Naive thymus-derived CD4-positive, alpha-beta T cell (primary cell): Measurements from ENCODE around the gene WNT7B. TPM values are rescaled to one million over a fixed set of nuclear protein-coding genes. Genes with fewer than 3 reads are reported as not detected.

Experiments
- ATAC-seq: fragments of 150-1000 bp; cut with Tn5 transposase; 2 replicates; pipeline ENCODE4 v1.10.0; 2021; ENCODE audit warnings: mild to moderate bottlenecking, moderate library complexity
- CTCF ChIA-PET: fragments of 350-600 bp; sonication (Branson Sonifier 250); formaldehyde crosslinking; loops from one replicate; lab custom pipeline; 2021; ENCODE audit warnings: antibody characterized with exemption; lab: Charles Lee
- POLR2A ChIA-PET: fragments of 350-600 bp; sonication (Branson Sonifier 250); formaldehyde crosslinking; loops from one replicate; lab custom pipeline; 2021; ENCODE audit warnings: antibody characterized with exemption, inconsistent platforms; lab: Charles Lee
- DNase-seq, 9 donors: peaks; one replicate each; pipeline versions ENCODE4 v3.0.0 to v3.0.0-alpha.2; 2020 to 2022; ENCODE audit warnings: mixed read lengths in 1 of 9
- H3K27ac ChIP-seq: one replicate; pipeline ENCODE4 v1.7.0; 2013; ENCODE audit warnings: mild to moderate bottlenecking, low read depth, low read length, moderate library complexity
- H3K27me3 ChIP-seq, 2 donors: one replicate each; pipeline ENCODE4 v1.7.0; 2013; ENCODE audit warnings: low read length in 2 of 2, mild to moderate bottlenecking in 2 of 2, moderate library complexity in 2 of 2; ENCODE audit not compliant: control insufficient read depth in 2 of 2, insufficient read depth in 2 of 2
- H3K36me3 ChIP-seq, 3 experiments: 1 replicate in 2 of 3; 2 replicates in 1 of 3; pipeline ENCODE4 v1.7.0; 2013; ENCODE audit warnings: low read length in 3 of 3, mild to moderate bottlenecking in 3 of 3, moderate library complexity in 1 of 3; ENCODE audit not compliant: insufficient read depth in 3 of 3, control insufficient read depth in 2 of 3
- H3K4me1 ChIP-seq, 2 donors: one replicate each; pipeline ENCODE4 v1.7.0; 2013; ENCODE audit warnings: low read length in 2 of 2, mild to moderate bottlenecking in 2 of 2, moderate library complexity in 1 of 2; ENCODE audit not compliant: control insufficient read depth in 2 of 2, insufficient read depth in 2 of 2
- H3K4me3 ChIP-seq: 2 replicates; pipeline ENCODE4 v1.7.0; 2013; ENCODE audit warnings: mild to moderate bottlenecking, low read length
- H3K9me3 ChIP-seq, 3 experiments: 1 replicate in 2 of 3; 2 replicates in 1 of 3; pipeline ENCODE4 v1.7.0; 2013; ENCODE audit warnings: low read length in 3 of 3; ENCODE audit not compliant: control insufficient read depth in 2 of 3
- H3K27ac Mint-ChIP-seq, 9 donors: one replicate each; pipeline ENCODE4 v1.8.0; 2020 to 2022; ENCODE audit warnings: mixed read lengths in 9 of 9, mild to moderate bottlenecking in 8 of 9, moderate library complexity in 5 of 9, inconsistent platforms in 2 of 9
- H3K27me3 Mint-ChIP-seq, 5 donors: one replicate each; pipeline ENCODE4 v1.8.0; 2021 to 2022; ENCODE audit warnings: mixed read lengths in 5 of 5, mild to moderate bottlenecking in 1 of 5
- H3K36me3 Mint-ChIP-seq, 5 donors: one replicate each; pipeline ENCODE4 v1.8.0; 2020 to 2022; ENCODE audit warnings: mixed read lengths in 5 of 5, mild to moderate bottlenecking in 3 of 5, inconsistent platforms in 1 of 5
- H3K4me1 Mint-ChIP-seq, 7 donors: one replicate each; pipeline ENCODE4 v1.8.0; 2020 to 2022; ENCODE audit warnings: mixed read lengths in 7 of 7, mild to moderate bottlenecking in 3 of 7, inconsistent platforms in 1 of 7
- H3K4me3 Mint-ChIP-seq, 10 donors: one replicate each; pipeline ENCODE4 v1.8.0; 2020 to 2022; ENCODE audit warnings: mild to moderate bottlenecking in 10 of 10, mixed read lengths in 10 of 10, moderate library complexity in 6 of 10, inconsistent platforms in 2 of 10
- H3K9me3 Mint-ChIP-seq, 11 donors: one replicate each; pipeline ENCODE4 v1.8.0; 2020 to 2022; ENCODE audit warnings: mixed read lengths in 11 of 11, mild to moderate bottlenecking in 4 of 11, inconsistent platforms in 1 of 11, moderate library complexity in 1 of 11
- intact Hi-C, 2 donors: fragments of 100-400 bp; cut with micrococcal nuclease; formaldehyde crosslinking; loops; one replicate each; pipeline ENCODE4 v1.15.1; 2023
- polyA plus RNA-seq, 2 donors: library from polyadenylated mRNA; unstranded; fragments of 300-500 nt; fragmentation: Illumina TruSeq; gene quantifications; one replicate each; pipeline ENCODE4 v1.2.3, GENCODE V29; 2021
- total RNA-seq, 6 experiments: library from RNA in 5 of 6; stranded (reverse) in 5 of 6; gene quantifications; 1 replicate in 5 of 6; 2 replicates in 1 of 6; pipeline ENCODE4 v1.2.3 and lab custom pipeline; 2021 to 2026

Gene WNT7B
- total and polyA plus RNA-seq, 7 experiments from 2014 or later, result not detected

DNA sequence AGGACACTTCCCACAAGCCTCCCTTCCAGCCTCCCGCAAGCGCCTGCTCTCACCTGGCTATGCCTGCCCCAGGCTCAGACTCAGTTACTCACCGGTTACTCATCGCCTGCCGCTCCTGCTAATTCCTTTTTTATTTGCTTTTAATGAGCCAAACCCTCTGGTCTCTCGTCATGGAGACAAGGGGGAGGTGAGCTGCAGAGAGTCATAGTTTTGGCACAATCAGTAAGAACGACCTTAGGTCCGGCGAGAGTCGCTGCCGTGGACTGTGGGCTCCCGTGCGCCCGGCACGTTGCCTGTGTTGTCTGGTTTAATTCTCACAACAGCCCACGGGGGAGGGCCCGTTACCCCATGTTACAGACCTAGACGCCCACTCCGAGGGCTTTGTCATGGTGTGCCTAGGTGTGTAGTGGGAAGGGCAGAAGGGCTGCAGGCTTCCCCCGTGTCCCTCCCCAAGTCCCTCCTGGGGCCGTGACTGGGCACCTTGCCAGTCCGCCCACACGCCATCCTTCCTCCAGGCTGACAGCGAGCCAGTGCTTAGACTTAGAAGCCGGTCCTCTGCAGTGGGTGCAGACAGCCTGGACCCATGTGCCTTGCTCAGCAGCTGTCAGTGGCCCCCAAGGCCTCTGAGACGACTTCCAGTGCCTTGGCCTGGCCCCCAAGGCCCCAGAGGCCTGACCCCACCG is 42.2 kb downstream of the WNT7B start:
- ChIA-PET POLR2A (no interaction called here), CTCF (no interaction called here)
- peaks cover 0 to 8% (median 0%) of the 10 kb centered on the region in 5 donors for H3K36me3 Mint-ChIP-seq
- peaks cover 0 to 32% (median 18%) of the 10 kb centered on the region in 5 donors for H3K27me3 Mint-ChIP-seq
- ATAC-seq (no peak), DNase-seq (no peak)
- no peaks in the 10 kb centered on the region for H3K36me3 ChIP-seq
- no peak overlapping the region for H3K4me3 ChIP-seq
- H3K4me3 Mint-ChIP-seq, result no peak overlapping the region
- H3K27ac Mint-ChIP-seq, result no peak overlapping the region
- no peaks in the 10 kb centered on the region for H3K4me1 Mint-ChIP-seq
- no peak overlapping the region for H3K27ac ChIP-seq
- H3K9me3 Mint-ChIP-seq, result peaks cover 0 to 7% (median 0%) of the 10 kb centered on the region in 11 donors
- no peaks in the 10 kb centered on the region for H3K4me1 ChIP-seq
- no peaks in the 10 kb centered on the region for H3K27me3 ChIP-seq
- no peaks in the 10 kb centered on the region for H3K9me3 ChIP-seq
- intact Hi-C loops, result no loop called here

DNA sequence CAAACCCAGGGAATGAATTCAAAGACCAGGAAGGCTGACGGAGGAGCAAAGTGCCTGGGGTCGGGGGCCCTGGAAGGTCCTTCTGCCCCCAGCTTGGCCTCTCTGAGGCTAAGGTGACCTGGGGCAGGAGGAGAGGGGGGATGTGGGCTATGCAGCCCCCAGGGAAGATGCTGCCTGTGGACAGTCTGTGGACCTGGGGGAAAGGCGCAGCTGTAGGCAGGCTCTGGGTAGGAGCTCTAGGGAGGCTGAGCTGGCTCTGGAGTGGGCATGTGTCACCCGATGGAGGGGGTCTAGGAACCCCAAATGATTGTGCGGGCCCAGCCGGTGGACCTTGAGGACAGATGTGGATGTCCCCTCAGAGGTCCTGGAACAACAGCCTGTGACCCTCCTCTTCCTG is 42.8 kb downstream of the WNT7B start:
- POLR2A ChIA-PET, result no interaction called here
- H3K27me3 ChIP-seq, result no peaks in the 10 kb centered on the region
- Mint-ChIP-seq H3K9me3 (peaks cover 0 to 7% (median 0%) of the 10 kb centered on the region in 11 donors), H3K27ac (no peak overlapping the region), H3K4me1 (no peaks in the 10 kb centered on the region), H3K36me3 (peaks cover 0 to 8% (median 0%) of the 10 kb centered on the region in 5 donors), H3K4me3 (no peak overlapping the region), H3K27me3 (peaks cover 0 to 32% (median 18%) of the 10 kb centered on the region in 5 donors)
- intact Hi-C loops, result no loop called here
- H3K4me3 ChIP-seq, result no peak overlapping the region
- no peak for ATAC-seq
- CTCF ChIA-PET, result no interaction called here
- H3K27ac ChIP-seq, result no peak overlapping the region
- no peaks in the 10 kb centered on the region for H3K9me3 ChIP-seq
- DNase-seq, result no peak
- H3K4me1 ChIP-seq, result no peaks in the 10 kb centered on the region
- no peaks in the 10 kb centered on the region for H3K36me3 ChIP-seq

DNA sequence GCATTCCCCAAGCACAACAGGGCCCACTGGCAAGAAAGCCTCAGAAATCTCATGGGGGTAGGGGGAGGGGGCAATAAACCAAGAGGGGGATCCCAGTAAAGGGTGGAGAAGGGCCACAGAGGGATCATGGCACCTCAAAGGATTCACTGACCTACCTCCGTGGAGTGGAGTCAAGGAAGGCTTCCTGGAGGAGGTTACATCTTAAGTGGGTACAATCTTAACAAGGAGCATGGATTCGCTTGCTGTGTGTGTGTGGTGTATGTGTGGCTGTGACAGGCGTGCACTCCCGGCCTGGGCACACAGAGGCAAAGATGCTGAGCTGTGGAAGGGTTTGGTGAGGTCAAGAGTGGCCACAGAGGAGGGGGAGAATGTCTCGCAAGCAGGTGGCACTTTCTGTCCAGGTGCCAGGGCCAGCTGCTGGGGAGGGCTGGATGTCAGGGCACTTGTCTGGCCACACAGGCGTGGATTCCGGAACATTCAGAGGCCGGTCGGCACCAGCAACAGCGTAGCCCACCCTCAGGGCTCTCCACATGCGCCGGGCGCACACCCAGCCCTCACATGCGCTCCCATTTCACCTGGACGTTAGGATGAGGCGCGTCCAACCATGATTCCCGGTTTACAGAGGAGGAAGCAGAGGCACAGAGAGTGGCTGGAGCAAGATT is 43.3 kb downstream of the WNT7B start:
- no peaks in the 10 kb centered on the region for H3K27me3 ChIP-seq
- Mint-ChIP-seq H3K9me3 (peaks cover 0 to 7% (median 0%) of the 10 kb centered on the region in 11 donors), H3K36me3 (peaks cover 0 to 8% (median 0%) of the 10 kb centered on the region in 5 donors), H3K4me3 (no peak overlapping the region), H3K27ac (no peak overlapping the region), H3K4me1 (no peaks in the 10 kb centered on the region), H3K27me3 (peaks cover 0 to 32% (median 18%) of the 10 kb centered on the region in 5 donors)
- H3K4me3 ChIP-seq, result no peak overlapping the region
- POLR2A ChIA-PET, result no interaction called here
- H3K4me1 ChIP-seq, result no peaks in the 10 kb centered on the region
- intact Hi-C loops, result no loop called here
- no peak for ATAC-seq
- no peak overlapping the region for H3K27ac ChIP-seq
- no peak for DNase-seq
- no peaks in the 10 kb centered on the region for H3K9me3 ChIP-seq
- H3K36me3 ChIP-seq, result no peaks in the 10 kb centered on the region
- CTCF ChIA-PET, result no interaction called here

DNA sequence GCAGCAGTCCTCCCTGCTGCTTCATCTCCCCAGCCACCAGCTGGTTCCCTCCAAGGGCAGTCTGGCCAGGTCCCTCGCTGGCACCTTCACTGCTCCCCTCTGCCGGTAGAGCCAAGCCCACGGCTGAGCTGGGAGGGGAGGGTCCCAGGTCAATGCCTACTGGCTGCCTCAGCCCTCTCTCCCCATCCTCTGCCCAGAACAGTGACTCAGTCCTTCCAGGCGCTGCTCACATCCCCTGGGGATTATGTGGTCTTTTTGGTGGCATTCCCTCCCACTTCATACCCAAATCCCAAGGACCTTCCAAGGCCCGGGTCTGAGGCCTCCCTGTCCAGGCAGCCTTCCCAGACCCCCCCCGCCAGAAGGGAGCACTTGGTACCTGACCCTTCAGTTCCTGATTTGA is 44.9 kb downstream of the WNT7B start:
- H3K4me3 Mint-ChIP-seq, result no peak overlapping the region

DNA sequence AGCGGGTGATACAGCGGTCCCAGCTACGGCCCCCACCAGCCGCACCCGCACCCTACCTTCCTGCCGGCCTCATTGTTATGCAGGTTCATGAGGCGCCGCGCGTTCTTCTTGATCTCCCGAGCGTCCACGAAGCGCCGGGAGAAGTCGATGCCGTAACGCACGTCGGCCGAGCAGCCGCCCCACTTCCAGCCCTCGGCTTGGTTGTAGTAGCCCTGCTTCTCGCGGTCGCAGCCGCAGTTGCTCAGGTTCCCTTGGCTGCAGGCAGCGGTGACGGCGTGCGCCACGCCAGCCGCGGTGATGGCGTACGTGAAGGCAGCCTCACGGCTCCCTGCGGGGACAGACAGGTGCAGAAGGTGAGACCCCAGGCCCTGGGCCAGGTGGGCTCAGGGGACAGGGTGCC is 45.9 kb downstream of the WNT7B start:
- no peaks in the 10 kb centered on the region for H3K27me3 ChIP-seq
- DNase-seq (no peak), ATAC-seq (no peak)
- no peak overlapping the region for H3K4me3 ChIP-seq
- H3K27ac Mint-ChIP-seq, result no peak overlapping the region
- CTCF ChIA-PET, result no interaction called here
- no peak overlapping the region for H3K4me3 Mint-ChIP-seq
- no peaks in the 10 kb centered on the region for H3K36me3 ChIP-seq
- peaks cover 0 to 32% (median 18%) of the 10 kb centered on the region in 5 donors for H3K27me3 Mint-ChIP-seq
- peaks cover 0 to 8% (median 0%) of the 10 kb centered on the region in 5 donors for H3K36me3 Mint-ChIP-seq
- no peaks in the 10 kb centered on the region for H3K9me3 Mint-ChIP-seq
- intact Hi-C loops, result no loop called here
- POLR2A ChIA-PET, result no interaction called here
- no peak overlapping the region for H3K27ac ChIP-seq
- no peaks in the 10 kb centered on the region for H3K4me1 ChIP-seq
- no peaks in the 10 kb centered on the region for H3K4me1 Mint-ChIP-seq
- no peaks in the 10 kb centered on the region for H3K9me3 ChIP-seq

More for the DNA sequence above, 44.9 kb downstream of the WNT7B start:
- peaks cover 0 to 32% (median 18%) of the 10 kb centered on the region in 5 donors for H3K27me3 Mint-ChIP-seq
- ChIA-PET POLR2A (no interaction called here), CTCF (no interaction called here)
- H3K27me3 ChIP-seq, result no peaks in the 10 kb centered on the region
- ATAC-seq, result no peak
- DNase-seq, result no peak
- H3K9me3 Mint-ChIP-seq, result no peaks in the 10 kb centered on the region
- H3K9me3 ChIP-seq, result no peaks in the 10 kb centered on the region
- no peak overlapping the region for H3K4me3 ChIP-seq
- H3K4me1 ChIP-seq, result no peaks in the 10 kb centered on the region
- H3K27ac ChIP-seq, result no peak overlapping the region
- no peaks in the 10 kb centered on the region for H3K36me3 ChIP-seq
- no peaks in the 10 kb centered on the region for H3K4me1 Mint-ChIP-seq
- peaks cover 0 to 8% (median 0%) of the 10 kb centered on the region in 5 donors for H3K36me3 Mint-ChIP-seq
- H3K27ac Mint-ChIP-seq, result no peak overlapping the region
- intact Hi-C loops, result no loop called here

DNA sequence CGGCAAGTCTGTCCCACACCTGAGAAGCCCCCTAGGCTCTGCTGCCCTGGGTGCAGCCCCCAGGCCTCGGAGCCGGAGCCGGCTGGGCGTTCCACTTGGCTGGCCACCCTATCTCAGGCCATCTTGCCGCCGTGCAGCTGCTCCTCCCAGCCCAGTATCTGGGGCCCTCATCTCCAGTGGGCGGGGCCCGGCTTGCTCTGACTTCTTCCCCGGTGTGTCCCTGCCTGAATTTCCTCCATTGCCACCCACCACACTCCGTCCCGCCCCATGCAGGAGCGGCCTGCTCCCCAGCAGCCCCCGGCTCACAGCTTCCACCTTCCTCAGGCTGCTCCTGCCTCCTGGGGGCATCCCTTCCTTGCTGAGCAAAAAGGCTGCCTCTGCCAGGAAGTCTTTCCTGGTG is 46.6 kb downstream of the WNT7B start:
- Mint-ChIP-seq H3K9me3 (no peaks in the 10 kb centered on the region), H3K27me3 (peaks cover 0 to 28% (median 18%) of the 10 kb centered on the region in 5 donors), H3K36me3 (peaks cover 0 to 8% (median 0%) of the 10 kb centered on the region in 5 donors), H3K27ac (no peak overlapping the region), H3K4me1 (no peaks in the 10 kb centered on the region), H3K4me3 (no peak overlapping the region)
- Histone ChIP-seq H3K9me3 (no peaks in the 10 kb centered on the region), H3K27me3 (no peaks in the 10 kb centered on the region), H3K4me3 (no peak overlapping the region), H3K27ac (no peak overlapping the region), H3K36me3 (no peaks in the 10 kb centered on the region), H3K4me1 (no peaks in the 10 kb centered on the region)
- ATAC-seq (no peak), DNase-seq (no peak)
- intact Hi-C loops, result no loop called here
- CTCF ChIA-PET, result no interaction called here
- POLR2A ChIA-PET, result no interaction called here

DNA sequence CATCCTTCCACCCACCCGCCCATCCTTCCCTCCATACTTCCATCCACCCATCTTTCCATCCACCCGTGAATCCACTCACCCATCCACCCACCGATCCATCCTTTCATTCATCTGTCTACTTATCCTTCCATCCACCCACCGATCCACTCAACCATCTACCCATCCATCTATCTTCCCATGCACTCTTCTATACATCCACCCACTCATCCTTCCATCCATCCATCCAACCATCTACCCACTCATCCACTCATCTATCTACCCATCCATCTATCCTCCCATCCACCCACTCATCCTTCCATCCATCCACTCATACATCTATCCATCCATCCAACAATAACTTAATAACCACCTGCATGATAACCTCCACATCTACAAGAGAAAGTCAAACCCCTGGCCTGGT is 47.3 kb downstream of the WNT7B start:
- Mint-ChIP-seq H3K9me3 (no peaks in the 10 kb centered on the region), H3K4me3 (no peak overlapping the region), H3K27ac (no peak overlapping the region), H3K36me3 (peaks cover 0 to 8% (median 0%) of the 10 kb centered on the region in 5 donors), H3K4me1 (no peaks in the 10 kb centered on the region), H3K27me3 (peaks cover 0 to 25% (median 18%) of the 10 kb centered on the region in 5 donors)
- no peak for ATAC-seq
- Histone ChIP-seq H3K4me3 (no peak overlapping the region), H3K9me3 (no peaks in the 10 kb centered on the region), H3K36me3 (no peaks in the 10 kb centered on the region), H3K27ac (no peak overlapping the region), H3K4me1 (no peaks in the 10 kb centered on the region), H3K27me3 (no peaks in the 10 kb centered on the region)
- CTCF ChIA-PET, result no interaction called here
- no peak for DNase-seq
- POLR2A ChIA-PET, result no interaction called here
- intact Hi-C loops, result no loop called here
